Brain microvascular endothelial cell (primary cell): Measurements from ENCODE around the gene HOMER2.
A peak's percentile ranks its signal among the peaks of the same experiment; 100 is the strongest.

Experiments
- DNase-seq: peaks from one replicate; pipeline ENCODE4 v3.0.0-alpha.2; 2020
- H3K27ac ChIP-seq: fragments of 250-450 bp; sonication (Bioruptor Pico); 2 replicates; pipeline ENCODE4 v1.5.1; 2020; ENCODE audit warnings: mild to moderate bottlenecking, moderate library complexity
- H3K27me3 ChIP-seq: fragments of 250-450 bp; sonication (Bioruptor Pico); replicated peaks from 2 replicates; pipeline ENCODE4 v1.5.1; 2020; ENCODE audit warnings: mild to moderate bottlenecking
- H3K36me3 ChIP-seq: fragments of 250-450 bp; sonication (Bioruptor Pico); replicated peaks from 2 replicates; pipeline ENCODE4 v1.5.1; 2020; ENCODE audit warnings: mild to moderate bottlenecking
- H3K4me3 ChIP-seq: 2 replicates; pipeline ENCODE4 v1.5.1; 2011; ENCODE audit warnings: low read depth, mild to moderate bottlenecking, control low read depth, low read length, moderate library complexity
- CTCF ChIP-seq: IDR thresholded peaks from 2 replicates; pipeline ENCODE4 v1.5.1; 2011; ENCODE audit warnings: low read depth, mild to moderate bottlenecking, moderate library complexity, low read length, control low read depth, inconsistent platforms; ENCODE audit errors: missing control alignments
- in situ Hi-C: cut with HindIII; loops from 2 replicates; pipeline ENCODE4 v1.10.0; 2017; ENCODE audit warnings: low sequenced_read_pairs, low pct_ligation_motif_present

HOMER2 gene

GRCh38 chr15:82838096-82838735 lies 114.3 kb downstream of the HOMER2 start:
- in situ Hi-C loops = no loop called here
- TF ChIP-seq CTCF = no peak
- Histone ChIP-seq H3K36me3 (peaks cover 35% of the 10 kb centered on the region), H3K27ac (no peak overlapping the region), H3K27me3 (no peaks in the 10 kb centered on the region), H3K4me3 (no peak overlapping the region)
- no peak for DNase-seq

- Histone ChIP-seq H3K36me3 (peaks cover 50% of the 10 kb centered on the region), H3K27ac (no peak overlapping the region)
- in situ Hi-C loops = no loop called here
Observed at GRCh38 chr15:82835391-82835917, 117.1 kb downstream of the HOMER2 start.

GRCh38 chr15:82833362-82833682 lies 119.2 kb downstream of the HOMER2 start:
- peaks cover 64% of the 10 kb centered on the region for H3K36me3 ChIP-seq
- no peak overlapping the region for H3K4me3 ChIP-seq
- no peak overlapping the region for H3K27ac ChIP-seq
- no peak for DNase-seq
- in situ Hi-C loops = no loop called here
- no peaks in the 10 kb centered on the region for H3K27me3 ChIP-seq
- TF ChIP-seq CTCF = no peak

More at GRCh38 chr15:82835391-82835917, 117.1 kb downstream of the HOMER2 start:
- no peaks in the 10 kb centered on the region for H3K27me3 ChIP-seq
- no peak for DNase-seq
- TF ChIP-seq CTCF = no peak
- H3K4me3 ChIP-seq = no peak overlapping the region

- DNase-seq = peak; percentile 70
- Histone ChIP-seq H3K27ac (peak overlapping the region; percentile 2), H3K36me3 (peaks cover 70% of the 10 kb centered on the region), H3K27me3 (no peaks in the 10 kb centered on the region), H3K4me3 (no peak overlapping the region)
- TF ChIP-seq CTCF = peak; percentile 33
- in situ Hi-C loops = no loop called here
Observed at GRCh38 chr15:82832601-82833361, 119.7 kb downstream of the HOMER2 start.

GRCh38 chr15:82831894-82832600 lies 120.5 kb downstream of the HOMER2 start:
- in situ Hi-C loops = no loop called here
- Histone ChIP-seq H3K36me3 (peaks cover 70% of the 10 kb centered on the region), H3K4me3 (no peak overlapping the region), H3K27me3 (no peaks in the 10 kb centered on the region), H3K27ac (no peak overlapping the region)
- no peak for DNase-seq
- no peak for TF ChIP-seq CTCF
